Spleen (tissue), 7 donors: ENCODE results near the gene ADPRM.

ENCODE experiments used
- CTCF ChIP-seq, 11 experiments: fragments of 200-600 bp in 7 of 11; fragments of 450-650 bp in 4 of 11; sonication (generic) in 4 of 11; IDR thresholded peaks in 8 of 11; conservative IDR thresholded peaks in 3 of 11; 1 replicate in 7 of 11; 2 replicates in 4 of 11; pipeline versions ENCODE4 v1.4.0 to v1.8.0; 2016 to 2021; ENCODE audit warnings: antibody characterized with exemption in 11 of 11, inconsistent platforms in 4 of 11, mild to moderate bottlenecking in 1 of 11
- POLR2A ChIP-seq, 3 donors: fragments of 450-650 bp; IDR thresholded peaks; one replicate each; pipeline ENCODE4 v1.5.1; 2017; ENCODE audit warnings: antibody characterized with exemption in 3 of 3, mild to moderate bottlenecking in 1 of 3
- POLR2AphosphoS5 ChIP-seq, 3 donors: sonication (generic); formaldehyde crosslinking; IDR thresholded peaks; one replicate each; pipeline ENCODE4 v1.5.1; 2017; ENCODE audit warnings: antibody characterized with exemption in 3 of 3
- donor health status: DM: no; HTN: no; CAD: no; lungs with moderate emphysema.
- donor health status: DM: no; HTN: no; CAD: no.
- donor health status: DM: no; HTN: no; CAD: no.

DNA sequence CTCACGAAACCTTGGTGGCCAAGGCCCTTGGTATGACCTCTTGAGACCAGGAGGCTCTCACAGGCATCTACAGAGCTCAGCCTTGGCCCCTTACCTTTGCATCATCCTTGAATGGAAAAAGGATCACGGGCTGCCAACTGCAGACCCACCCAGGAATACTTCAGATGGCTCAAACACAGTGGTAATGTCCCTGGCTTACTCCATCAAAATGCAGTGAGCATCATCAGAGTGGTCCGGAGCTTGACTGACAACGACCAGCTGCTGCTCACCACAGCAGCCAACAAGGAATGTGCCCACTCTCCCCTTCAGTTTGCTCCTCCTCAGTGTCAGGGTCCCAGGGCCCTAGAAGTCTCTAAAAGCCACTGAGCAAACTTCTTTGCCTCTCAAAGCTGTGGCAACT is 22.7 kb upstream of the ADPRM start:
- TF ChIP-seq CTCF (IDR thresholded peaks at IDR 0.05 in 8 of 11, conservative IDR thresholded peaks at IDR 0.05 in 3 of 11), result no peak
- TF ChIP-seq POLR2A (IDR thresholded peaks at IDR 0.05), result no peak
- TF ChIP-seq POLR2AphosphoS5 (IDR thresholded peaks at IDR 0.05), result no peak
